HG03025 (cell line): ENCODE measurements around the gene PDE4D.

ENCODE experiments used
- ATAC-seq: cut with Tn5 transposase; IDR thresholded peaks from one replicate; pipeline ENCODE4 v1.9.1; 2021; ENCODE audit warnings: mild to moderate bottlenecking, moderate library complexity; ENCODE audit not compliant: unreplicated experiment, low FRiP score

PDE4D gene

GRCh38 chr5:59535561-59535960 is 358.0 kb downstream of the PDE4D start:
- no peak for ATAC-seq

DNA sequence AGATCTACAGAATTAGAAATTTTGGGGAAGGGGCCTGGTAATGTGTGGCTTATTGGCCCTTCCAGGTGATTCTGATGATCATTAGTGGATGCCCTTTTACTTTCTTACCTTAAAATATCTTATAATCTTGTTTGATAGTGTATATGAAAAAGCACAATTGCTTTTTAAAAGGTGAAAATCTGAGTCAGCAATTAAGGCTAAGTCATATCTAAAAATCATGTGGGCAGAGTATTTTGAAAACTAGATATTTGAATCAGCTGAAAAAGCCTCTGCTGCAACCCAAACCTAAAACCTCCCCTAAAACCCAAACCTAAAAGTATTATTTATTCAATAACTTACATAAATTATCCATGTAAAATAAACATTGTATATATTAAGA is 359.8 kb downstream of the PDE4D start:
- ATAC-seq, result no peak

- ATAC-seq, result no peak
Observed at GRCh38 chr5:59532979-59533729, 360.4 kb downstream of the PDE4D start.

GRCh38 chr5:59529239-59529638 is 364.3 kb downstream of the PDE4D start:
- no peak for ATAC-seq

DNA sequence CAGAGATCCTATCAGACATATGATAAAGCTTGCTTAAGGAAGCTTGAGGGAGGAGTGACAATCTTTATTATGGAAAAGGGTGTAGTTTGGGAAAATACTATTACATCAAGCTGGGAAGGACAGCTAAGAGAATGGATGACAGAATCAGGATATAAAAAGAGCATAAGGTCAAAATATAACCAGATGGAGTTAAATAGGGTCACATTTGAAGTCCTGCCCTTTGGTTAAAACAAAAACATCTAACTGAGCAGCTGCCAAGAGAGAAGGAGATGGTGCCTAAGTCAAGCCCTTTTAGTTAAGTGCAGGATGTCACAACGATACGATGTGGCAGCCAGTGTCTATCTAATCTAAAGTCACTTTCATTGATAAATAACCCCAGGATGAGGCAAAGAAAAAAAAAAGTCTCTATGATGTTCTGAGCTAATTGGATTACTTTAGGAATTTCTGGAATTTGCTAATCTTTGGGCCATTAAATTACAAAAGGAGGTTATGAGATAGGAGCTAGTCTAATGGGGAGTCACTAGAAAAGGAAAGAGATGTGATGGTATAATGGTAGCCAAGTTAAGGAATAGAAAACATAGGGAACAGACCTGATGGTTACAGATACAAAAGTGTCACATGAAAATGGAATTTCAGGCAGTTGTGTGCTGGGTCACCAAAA is 365.2 kb downstream of the PDE4D start:
- no peak for ATAC-seq

GRCh38 chr5:59525957-59526356 is 367.6 kb downstream of the PDE4D start:
- ATAC-seq, result no peak

DNA sequence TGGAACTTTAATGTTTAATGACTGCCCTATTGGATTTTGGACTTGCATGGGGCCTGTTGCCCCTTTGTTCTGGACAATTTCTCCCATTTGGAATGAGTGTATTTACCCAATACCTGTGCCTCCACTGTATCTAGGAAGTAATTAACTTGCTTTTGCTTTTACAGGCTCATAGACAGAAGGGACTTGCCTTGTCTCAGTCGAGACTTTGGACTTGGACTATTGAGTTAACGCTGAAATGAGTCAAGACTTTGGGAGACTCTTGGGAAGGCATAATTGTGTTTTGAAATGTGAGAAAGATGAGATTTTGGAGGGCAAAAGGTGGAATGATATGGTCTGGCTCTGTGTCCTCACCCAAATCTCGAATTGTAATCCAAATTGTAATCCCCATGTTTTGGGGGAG is 368.2 kb downstream of the PDE4D start:
- ATAC-seq, result no peak

- ATAC-seq, result no peak
Observed at GRCh38 chr5:59522201-59522831, 371.2 kb downstream of the PDE4D start.

DNA sequence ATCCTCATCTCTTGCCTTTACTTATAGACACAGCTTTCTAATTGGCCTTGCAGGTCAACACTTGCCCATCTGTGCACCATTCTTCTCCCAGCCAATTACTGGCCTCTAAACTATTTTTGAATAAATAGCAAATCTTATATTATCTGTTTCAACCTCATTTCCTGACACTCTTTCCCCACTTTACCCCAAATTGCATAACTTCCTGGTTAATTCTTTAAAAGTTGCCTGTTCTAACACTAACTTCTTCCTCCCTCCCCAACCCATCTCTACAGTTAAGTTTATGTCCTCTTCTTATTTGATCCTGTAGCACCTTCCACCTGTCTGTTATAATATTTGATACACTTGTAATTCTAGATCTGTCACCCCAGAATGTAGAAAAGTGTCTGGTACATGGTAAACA is 372.1 kb downstream of the PDE4D start:
- ATAC-seq, result no peak

GRCh38 chr5:59519338-59519737 is 374.2 kb downstream of the PDE4D start:
- ATAC-seq, result no peak

- ATAC-seq, result no peak
Observed at GRCh38 chr5:59517926-59518585, 375.5 kb downstream of the PDE4D start.

GRCh38 chr5:59516161-59516560 is 377.4 kb downstream of the PDE4D start:
- no peak for ATAC-seq

DNA sequence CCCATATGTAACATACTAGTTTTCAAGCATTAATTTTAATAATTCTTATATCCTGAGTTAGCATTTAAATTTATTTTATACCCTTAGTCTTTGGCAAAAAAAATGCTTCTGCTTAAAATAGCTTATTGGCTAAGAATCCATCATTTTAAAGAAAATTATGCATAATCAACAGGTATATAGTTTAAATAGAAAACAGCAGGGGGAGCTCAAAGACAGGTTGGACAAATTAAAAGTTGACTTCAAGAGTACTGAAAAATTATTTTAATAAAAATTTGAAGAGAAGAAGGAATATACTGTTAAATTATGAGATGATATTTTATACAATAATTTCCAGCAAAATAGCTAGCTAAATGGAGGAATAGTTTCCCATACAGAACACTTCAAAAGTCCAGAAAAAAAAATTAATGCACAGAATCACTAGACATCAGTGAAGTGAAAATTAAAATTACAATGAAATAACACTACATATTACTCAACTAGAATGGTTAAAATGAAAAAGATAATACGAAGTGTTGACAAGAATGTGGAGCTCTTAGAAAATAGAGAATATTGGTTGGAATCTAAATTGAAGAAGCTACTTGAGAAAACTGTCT is 387.1 kb downstream of the PDE4D start:
- no peak for ATAC-seq

DNA sequence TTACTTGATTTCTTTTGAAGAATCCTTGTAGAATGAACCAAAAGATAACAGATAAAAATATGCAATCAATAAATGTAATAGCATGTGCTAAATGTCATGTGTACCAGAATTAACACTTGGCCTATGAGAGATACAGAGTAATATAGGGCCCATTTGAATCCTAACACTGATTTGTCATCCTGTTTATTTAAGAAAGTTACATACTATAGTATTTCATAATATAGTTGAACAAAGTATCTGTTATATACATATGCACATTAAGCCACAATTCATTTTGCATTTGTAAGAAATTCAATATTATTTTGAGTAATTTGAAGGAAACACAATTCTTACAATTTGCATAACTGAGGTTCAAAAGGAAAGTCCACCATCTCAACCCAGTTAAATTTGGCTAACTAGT is 389.5 kb downstream of the PDE4D start:
- ATAC-seq, result no peak

DNA sequence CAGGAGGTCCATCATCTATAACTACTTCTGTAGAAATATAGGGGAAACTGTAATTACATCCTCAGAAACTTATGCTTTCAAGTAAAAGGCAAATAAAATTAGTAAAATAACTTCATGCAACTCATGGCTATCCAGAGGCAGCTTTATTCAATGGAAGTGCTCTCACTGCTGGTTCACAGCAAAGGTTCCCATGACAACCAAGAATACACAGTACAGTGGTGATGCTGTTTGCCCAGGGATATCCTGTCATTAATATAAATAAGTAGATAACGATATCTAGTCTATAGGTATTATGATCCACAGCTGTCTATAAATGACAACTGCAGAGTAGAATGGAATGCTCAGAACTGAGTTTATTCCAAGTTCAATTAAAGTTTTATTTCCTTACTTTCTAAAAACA is 390.3 kb downstream of the PDE4D start:
- no peak for ATAC-seq

- no peak for ATAC-seq
Observed at GRCh38 chr5:59501316-59501715, 392.2 kb downstream of the PDE4D start.

DNA sequence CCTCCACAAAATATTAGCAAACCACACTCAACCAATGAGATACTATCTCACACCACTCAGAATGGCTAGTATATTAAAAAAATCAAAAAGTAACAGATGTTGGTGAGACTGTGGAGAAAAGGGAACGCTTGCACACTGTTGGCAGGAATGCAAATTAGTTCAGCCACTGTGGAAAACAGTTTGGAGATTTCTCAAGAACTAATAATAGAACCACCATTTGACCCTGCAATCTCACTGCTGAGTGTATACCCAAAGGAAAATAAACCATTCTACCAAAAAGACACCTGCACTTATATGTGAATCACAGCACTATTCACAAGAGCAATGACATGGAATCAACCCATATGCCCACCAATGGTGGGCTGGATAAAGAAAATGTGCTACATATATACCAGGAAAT is 393.5 kb downstream of the PDE4D start:
- ATAC-seq, result no peak

- ATAC-seq, result no peak
Observed at GRCh38 chr5:59497207-59497606, 396.3 kb downstream of the PDE4D start.

GRCh38 chr5:59496524-59497134 is 396.9 kb downstream of the PDE4D start:
- ATAC-seq, result no peak

- no peak for ATAC-seq
Observed at GRCh38 chr5:59491945-59492344, 401.6 kb downstream of the PDE4D start.

DNA sequence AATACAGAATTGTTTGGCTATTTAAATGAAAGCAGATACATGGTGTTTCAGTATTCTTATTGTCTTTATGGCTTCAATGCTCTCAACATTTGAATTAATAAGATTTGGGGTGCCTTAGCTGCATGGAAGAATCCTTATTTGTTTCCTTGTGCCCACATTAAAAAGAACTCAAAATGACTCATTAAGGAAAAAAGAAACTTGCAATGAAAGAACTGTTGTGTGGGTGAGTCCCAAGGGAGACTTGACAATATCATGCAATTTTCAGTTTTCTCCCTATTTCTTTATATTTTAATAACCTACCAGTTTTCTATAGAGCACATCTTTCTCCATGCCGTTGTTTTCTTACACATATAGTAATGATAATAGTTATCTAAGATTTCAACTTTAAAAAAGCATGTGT is 404.0 kb downstream of the PDE4D start:
- no peak for ATAC-seq
